Mesothelial cell of epicardium (in vitro differentiated cells): Measurements from ENCODE around the gene RNF20. TPM values are rescaled to one million over a fixed set of nuclear protein-coding genes. Genes with fewer than 3 reads are reported as not detected.

Source experiments
- DNase-seq, 2 experiments: peaks; one replicate each; pipeline ENCODE4 v3.0.0; 2021; ENCODE audit warnings: low spot score in 2 of 2; ENCODE audit not compliant: unreplicated experiment in 2 of 2
- H3K27ac Mint-ChIP-seq: 2 replicates; pipeline ENCODE4 v1.8.0; 2021; ENCODE audit warnings: mixed read lengths
- H3K27me3 Mint-ChIP-seq: 2 replicates; pipeline ENCODE4 v1.8.0; 2021; ENCODE audit warnings: low read depth, mixed read lengths
- H3K36me3 Mint-ChIP-seq: 2 replicates; pipeline ENCODE4 v1.8.0; 2021; ENCODE audit warnings: mixed read lengths
- H3K4me1 Mint-ChIP-seq: 2 replicates; pipeline ENCODE4 v1.8.0; 2021; ENCODE audit warnings: mixed read lengths
- H3K4me3 Mint-ChIP-seq: 2 replicates; pipeline ENCODE4 v1.8.0; 2021; ENCODE audit warnings: mild to moderate bottlenecking, moderate library complexity, mixed read lengths
- H3K9me3 Mint-ChIP-seq: 2 replicates; pipeline ENCODE4 v1.8.0; 2021; ENCODE audit warnings: mixed read lengths
- total RNA-seq: library from RNA; stranded (reverse); gene quantifications from 3 replicates; pipeline ENCODE4 v1.2.1, GENCODE V29; 2021
- TF ChIP-seq, protein P1 (sequence below): fragments of 200-600 bp; sonication (generic); IDR thresholded peaks from one replicate; pipeline ENCODE4 v1.5.0; 2021; ENCODE audit warnings: antibody characterized with exemption; ENCODE audit not compliant: unreplicated experiment

RNF20 gene
- 49.0 to 55.5 TPM (median 53.9 TPM) in 3 replicates for total RNA-seq

- Mint-ChIP-seq H3K4me3 (peak within 1 kb of the TSS; percentile 90), H3K9me3 (no peaks in the 10 kb centered on the region), H3K4me1 (peaks cover 13% of the 10 kb centered on the region), H3K27me3 (no peaks in the 10 kb centered on the region), H3K27ac (peak within 1 kb of the TSS; percentile 97), H3K36me3 (peaks cover 2% of the 10 kb centered on the region)
- TF ChIP-seq, protein P1, sequence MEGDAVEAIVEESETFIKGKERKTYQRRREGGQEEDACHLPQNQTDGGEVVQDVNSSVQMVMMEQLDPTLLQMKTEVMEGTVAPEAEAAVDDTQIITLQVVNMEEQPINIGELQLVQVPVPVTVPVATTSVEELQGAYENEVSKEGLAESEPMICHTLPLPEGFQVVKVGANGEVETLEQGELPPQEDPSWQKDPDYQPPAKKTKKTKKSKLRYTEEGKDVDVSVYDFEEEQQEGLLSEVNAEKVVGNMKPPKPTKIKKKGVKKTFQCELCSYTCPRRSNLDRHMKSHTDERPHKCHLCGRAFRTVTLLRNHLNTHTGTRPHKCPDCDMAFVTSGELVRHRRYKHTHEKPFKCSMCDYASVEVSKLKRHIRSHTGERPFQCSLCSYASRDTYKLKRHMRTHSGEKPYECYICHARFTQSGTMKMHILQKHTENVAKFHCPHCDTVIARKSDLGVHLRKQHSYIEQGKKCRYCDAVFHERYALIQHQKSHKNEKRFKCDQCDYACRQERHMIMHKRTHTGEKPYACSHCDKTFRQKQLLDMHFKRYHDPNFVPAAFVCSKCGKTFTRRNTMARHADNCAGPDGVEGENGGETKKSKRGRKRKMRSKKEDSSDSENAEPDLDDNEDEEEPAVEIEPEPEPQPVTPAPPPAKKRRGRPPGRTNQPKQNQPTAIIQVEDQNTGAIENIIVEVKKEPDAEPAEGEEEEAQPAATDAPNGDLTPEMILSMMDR: no peak
- DNase-seq: peak; percentile 97 to 98
Measured at GRCh38 chr9:101533334-101534204, at the start of gene RNF20. Gene RNF20, plus strand, starts transcription at chr9:101533853. Its CDS starts 1,571 bp downstream, at chr9:101535424.

- H3K27ac Mint-ChIP-seq: no peak overlapping the region
- no peak overlapping the region for H3K4me3 Mint-ChIP-seq
Measured at GRCh38 chr9:101484046-101484445, 49.6 kb upstream of the RNF20 start.

DNA sequence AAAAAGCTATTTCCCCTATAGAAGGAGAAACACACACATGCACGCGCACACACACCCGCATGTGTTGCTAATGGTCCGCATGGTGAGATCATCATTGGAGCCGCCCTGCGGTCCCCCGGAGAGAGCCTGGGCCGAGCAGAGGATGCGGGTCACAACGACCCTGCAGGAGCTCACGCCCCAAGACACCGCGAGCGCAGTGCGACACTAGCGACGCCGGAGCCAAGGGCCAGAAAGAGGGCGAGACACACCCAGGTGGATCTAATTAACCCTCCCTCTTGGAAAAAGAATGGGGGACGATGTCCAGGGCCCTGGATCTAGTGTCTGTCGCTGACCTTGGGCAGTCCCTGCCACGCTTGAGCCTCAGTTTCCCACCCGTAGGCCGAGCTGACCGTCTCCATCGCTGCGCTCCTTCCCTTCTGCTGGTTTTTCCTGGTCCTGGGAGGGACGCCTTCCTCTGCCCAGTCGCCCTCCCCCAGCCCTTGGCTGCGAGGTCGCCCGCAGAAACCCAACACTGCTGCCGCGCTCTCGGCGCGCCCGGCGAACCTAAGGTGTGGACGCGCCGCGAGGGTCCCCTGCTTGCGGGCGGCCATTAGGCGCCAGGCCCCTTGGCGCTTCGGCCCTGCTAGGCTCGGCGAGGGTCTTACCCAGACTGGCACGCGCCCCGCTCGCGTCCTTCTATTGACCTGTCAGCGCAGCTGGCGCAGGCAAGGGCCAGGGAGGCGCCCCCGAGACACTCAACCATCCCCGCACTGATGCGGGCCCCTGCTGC is 47.5 kb upstream of the RNF20 start:
- Mint-ChIP-seq H3K27me3 (peaks cover 69% of the 10 kb centered on the region), H3K9me3 (peaks cover 2% of the 10 kb centered on the region), H3K36me3 (no peaks in the 10 kb centered on the region), H3K27ac (no peak overlapping the region), H3K4me1 (peaks cover 13% of the 10 kb centered on the region), H3K4me3 (peak overlapping the region; percentile 92)
- DNase-seq: peak in 1 of 2 experiments; percentile 51
- TF ChIP-seq, protein P1: no peak

More at GRCh38 chr9:101484046-101484445, 49.6 kb upstream of the RNF20 start:
- Mint-ChIP-seq H3K27me3 (peaks cover 60% of the 10 kb centered on the region), H3K36me3 (no peaks in the 10 kb centered on the region), H3K4me1 (peaks cover 21% of the 10 kb centered on the region), H3K9me3 (no peaks in the 10 kb centered on the region)
- no peak for DNase-seq
- TF ChIP-seq, protein P1: no peak

- Mint-ChIP-seq H3K9me3 (peaks cover 8% of the 10 kb centered on the region), H3K27ac (peak overlapping the region; percentile 84), H3K27me3 (peaks cover 69% of the 10 kb centered on the region), H3K36me3 (no peaks in the 10 kb centered on the region), H3K4me3 (peak overlapping the region; percentile 92), H3K4me1 (peaks cover 13% of the 10 kb centered on the region)
- TF ChIP-seq, protein P1: no peak
- DNase-seq: peak; percentile 26 to 65
Measured at GRCh38 chr9:101486693-101487442, 46.8 kb upstream of the RNF20 start.

DNA sequence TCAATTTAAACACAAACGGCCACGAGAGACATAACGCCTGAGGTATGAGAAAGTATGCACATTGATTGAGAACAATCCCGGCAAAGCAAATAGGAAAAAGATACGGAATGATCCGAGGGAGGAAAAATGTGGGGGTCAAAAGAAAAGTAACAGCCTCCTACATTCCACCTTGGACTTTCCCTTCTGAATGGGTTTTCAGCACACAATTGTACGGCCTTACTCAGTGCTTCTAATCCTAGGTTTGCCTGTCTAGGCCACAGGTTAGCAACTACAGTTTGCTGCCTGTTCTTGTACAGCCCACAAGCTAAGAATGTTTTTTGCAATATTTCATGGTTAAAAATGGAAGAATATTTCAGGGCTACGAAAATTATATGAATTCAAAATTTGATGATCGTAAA is 46.2 kb upstream of the RNF20 start:
- peaks cover 13% of the 10 kb centered on the region for H3K4me1 Mint-ChIP-seq
- TF ChIP-seq, protein P1: no peak
- H3K27me3 Mint-ChIP-seq: peaks cover 68% of the 10 kb centered on the region
- peak overlapping the region; percentile 92 for H3K4me3 Mint-ChIP-seq
- DNase-seq: no peak
- no peaks in the 10 kb centered on the region for H3K36me3 Mint-ChIP-seq
- H3K27ac Mint-ChIP-seq: peak overlapping the region; percentile 28
- peaks cover 12% of the 10 kb centered on the region for H3K9me3 Mint-ChIP-seq
